Left ventricle myocardium superior (tissue), 1 donor: ENCODE results near the gene AKAP6. TPM values are rescaled to one million over a fixed set of nuclear protein-coding genes. Genes with fewer than 3 reads are reported as not detected.

Experiments used
- ATAC-seq: fragments of 200-7000 bp; cut with Tn5 transposase; one replicate; pipeline ENCODE4 v1.9.1; 2020; ENCODE audit warnings: mild to moderate bottlenecking, moderate library complexity
- DNase-seq: peaks from one replicate; pipeline ENCODE4 v3.0.0-alpha.2; 2020
- intact Hi-C: fragments of 100-400 bp; cut with micrococcal nuclease; formaldehyde crosslinking; loops from one replicate; pipeline ENCODE4 v1.11.0; 2022
- total RNA-seq: library from RNA; stranded (reverse); fragmentation: NEBNext Ultra II Directional; extraction: Animal tissue kit (Norgen Biotek cat#: 25700); gene quantifications from one replicate; pipeline ENCODE4 v1.2.1, GENCODE V29; 2021
- donor health status: DM: no; HTN: yes; CAD: no; lungs with severe emphysema.

The AKAP6 gene
- total RNA-seq, 1 donor from 2014 or later: 172 TPM

DNA sequence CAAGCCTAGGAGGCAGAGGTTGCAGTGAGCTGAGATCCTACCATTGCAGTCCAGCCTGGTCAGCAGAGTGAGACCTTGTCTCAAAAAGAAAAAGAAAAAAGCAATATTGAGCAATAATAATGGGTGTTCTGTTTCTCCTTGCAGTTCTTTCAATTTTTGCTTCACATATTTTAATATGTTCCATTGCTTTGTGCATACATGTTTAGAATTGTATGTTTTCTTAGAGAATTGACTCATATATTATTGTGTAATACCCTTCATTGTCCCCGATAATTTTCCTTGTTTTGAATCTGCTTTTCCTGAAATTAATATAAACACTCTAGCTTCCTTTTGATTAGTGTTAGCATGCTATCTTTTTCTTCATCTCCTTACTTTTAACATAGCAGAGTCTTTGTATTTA is 471.2 kb downstream of the AKAP6 start:
- no peak for DNase-seq
- intact Hi-C loops: no loop called here
- no peak for ATAC-seq

DNA sequence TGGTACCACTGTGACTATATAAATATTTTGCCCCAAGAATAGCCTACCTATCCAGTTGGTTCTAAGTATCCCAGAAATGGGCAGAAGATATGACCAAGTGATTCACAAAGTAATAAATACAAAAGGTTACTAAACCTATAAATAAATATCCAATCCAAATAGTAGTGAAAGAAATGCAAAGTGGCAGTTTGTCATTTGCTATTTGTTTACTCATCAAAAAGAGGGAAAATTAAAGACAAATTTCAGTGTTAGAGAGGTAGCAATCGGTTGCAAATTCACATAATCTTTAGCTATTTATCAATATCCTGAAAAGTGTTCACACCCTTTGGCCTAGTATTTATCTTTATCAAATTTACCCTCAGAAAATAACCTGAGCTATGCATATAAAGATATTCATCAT is 473.2 kb downstream of the AKAP6 start:
- ATAC-seq (no peak), DNase-seq (no peak)
- intact Hi-C loops: no loop called here

DNA sequence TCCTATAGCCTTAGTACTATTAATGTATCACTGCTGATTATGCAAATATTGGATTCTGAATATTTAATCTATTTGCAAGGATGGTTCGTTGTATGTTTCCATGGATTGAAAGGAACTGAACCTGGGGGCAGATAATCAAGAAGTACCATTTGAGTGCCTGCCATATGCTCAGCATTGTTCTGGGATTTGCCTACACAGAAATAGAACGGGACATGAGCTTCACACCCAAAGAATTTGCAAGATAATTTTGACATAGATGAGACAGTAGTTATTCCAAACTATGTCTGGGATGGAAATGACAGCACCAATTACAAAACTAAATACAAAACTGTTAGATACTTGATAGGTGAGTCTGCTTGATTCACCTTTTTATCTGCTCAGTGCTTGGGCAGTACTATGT is 476.9 kb downstream of the AKAP6 start:
- intact Hi-C loops: no loop called here
- DNase-seq (no peak), ATAC-seq (peak; percentile 62)

DNA sequence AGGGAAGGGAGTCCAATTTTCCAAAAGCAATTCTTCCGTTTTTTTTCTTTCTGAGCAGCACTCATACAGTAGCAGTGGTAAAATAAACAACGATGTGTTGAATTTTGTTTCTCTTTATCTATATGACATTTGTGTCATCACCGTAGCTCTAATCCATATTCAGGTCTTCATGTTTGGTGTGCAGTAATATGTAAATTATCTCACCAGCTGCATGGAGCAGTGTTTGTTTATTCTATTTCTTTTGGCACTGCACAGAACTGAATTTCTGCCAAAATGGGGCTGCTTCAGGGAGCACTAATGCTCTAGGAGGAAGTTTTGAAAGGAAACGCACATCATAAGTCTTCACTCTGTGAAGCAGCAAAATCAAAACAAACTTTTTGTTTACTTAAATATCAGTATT is 479.5 kb downstream of the AKAP6 start:
- DNase-seq (no peak), ATAC-seq (peak; percentile 67)
- intact Hi-C loops: no loop called here

- intact Hi-C loops: no loop called here
- ATAC-seq: no peak
- DNase-seq: no peak
Observed at GRCh38 chr14:32809255-32809654, 480.2 kb downstream of the AKAP6 start.

- ATAC-seq (no peak), DNase-seq (no peak)
- intact Hi-C loops: no loop called here
Observed at GRCh38 chr14:32813401-32813800, 484.3 kb downstream of the AKAP6 start.

DNA sequence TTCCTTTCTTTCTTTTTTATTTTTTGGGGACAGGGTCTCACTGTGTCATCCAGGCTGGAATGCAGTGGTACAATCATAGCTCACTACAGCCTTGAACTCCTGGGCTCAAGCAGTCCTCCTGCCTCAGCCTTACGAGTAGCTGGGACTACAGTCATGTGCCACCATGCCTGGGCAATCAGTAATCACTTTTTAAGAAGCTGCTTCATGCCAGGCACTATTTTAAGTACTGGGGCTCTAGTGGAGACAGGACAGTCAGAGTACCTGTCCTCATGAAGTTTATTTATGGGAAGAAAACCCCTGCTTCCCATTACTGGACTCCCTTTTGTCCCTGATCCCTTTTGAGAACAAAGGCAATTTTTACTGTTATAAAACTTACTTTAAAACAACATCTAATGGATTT is 485.6 kb downstream of the AKAP6 start:
- DNase-seq: no peak
- intact Hi-C loops: no loop called here
- ATAC-seq: peak; percentile 54

GRCh38 chr14:32816588-32816987 is 487.5 kb downstream of the AKAP6 start:
- DNase-seq: no peak
- ATAC-seq: no peak
- intact Hi-C loops: no loop called here

DNA sequence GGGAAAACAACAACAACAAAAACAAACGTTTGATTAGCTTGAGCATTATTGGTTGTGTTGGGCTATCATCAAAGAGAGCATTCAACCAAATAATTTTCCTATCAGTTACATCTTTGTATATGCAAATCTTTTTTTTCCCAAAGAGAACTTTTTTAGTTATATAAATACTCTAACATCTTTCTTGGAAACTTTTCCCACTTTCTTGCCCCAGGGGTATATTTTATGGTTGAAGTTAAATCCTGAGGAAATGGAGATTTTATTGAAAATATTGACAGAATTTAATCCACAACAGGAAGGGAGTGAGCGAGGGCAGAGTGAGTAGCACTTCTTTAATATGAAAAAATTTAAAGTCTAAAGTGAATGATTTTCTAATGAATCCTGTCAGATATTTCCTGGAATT is 488.7 kb downstream of the AKAP6 start:
- intact Hi-C loops: no loop called here
- DNase-seq (no peak), ATAC-seq (no peak)

- DNase-seq: no peak
- intact Hi-C loops: no loop called here
- ATAC-seq: no peak
Observed at GRCh38 chr14:32818581-32818980, 489.5 kb downstream of the AKAP6 start.

GRCh38 chr14:32820181-32820580 is 491.1 kb downstream of the AKAP6 start:
- intact Hi-C loops: loop anchor here (10.0 kb wide), 1 partner anchor 245 kb away; no protein-coding TSS in a partner anchor
- peak; percentile 80 for ATAC-seq
- no peak for DNase-seq

DNA sequence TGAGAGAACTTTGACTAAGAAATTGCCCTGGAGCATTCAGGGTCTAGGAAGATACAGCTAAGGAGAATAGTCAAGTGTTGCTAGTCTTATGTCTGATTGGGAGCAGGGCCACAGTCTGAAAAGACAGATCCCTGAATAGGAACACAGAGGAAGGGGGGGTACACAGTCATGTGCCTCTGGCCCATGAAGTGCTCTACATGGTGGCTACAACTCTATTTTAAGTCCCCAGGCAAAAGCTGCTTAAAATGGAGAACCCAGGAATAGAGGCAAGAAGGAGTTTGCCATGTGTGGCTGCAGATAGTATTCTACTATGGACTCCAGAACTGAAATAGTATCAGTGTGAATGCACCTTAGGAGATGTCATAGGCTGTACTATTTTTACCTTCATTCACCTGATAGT is 491.6 kb downstream of the AKAP6 start:
- ATAC-seq (peak; percentile 95), DNase-seq (peak; percentile 38)
- intact Hi-C loops: loop anchor here (10.0 kb wide), 1 partner anchor 246 kb away; no protein-coding TSS in a partner anchor

DNA sequence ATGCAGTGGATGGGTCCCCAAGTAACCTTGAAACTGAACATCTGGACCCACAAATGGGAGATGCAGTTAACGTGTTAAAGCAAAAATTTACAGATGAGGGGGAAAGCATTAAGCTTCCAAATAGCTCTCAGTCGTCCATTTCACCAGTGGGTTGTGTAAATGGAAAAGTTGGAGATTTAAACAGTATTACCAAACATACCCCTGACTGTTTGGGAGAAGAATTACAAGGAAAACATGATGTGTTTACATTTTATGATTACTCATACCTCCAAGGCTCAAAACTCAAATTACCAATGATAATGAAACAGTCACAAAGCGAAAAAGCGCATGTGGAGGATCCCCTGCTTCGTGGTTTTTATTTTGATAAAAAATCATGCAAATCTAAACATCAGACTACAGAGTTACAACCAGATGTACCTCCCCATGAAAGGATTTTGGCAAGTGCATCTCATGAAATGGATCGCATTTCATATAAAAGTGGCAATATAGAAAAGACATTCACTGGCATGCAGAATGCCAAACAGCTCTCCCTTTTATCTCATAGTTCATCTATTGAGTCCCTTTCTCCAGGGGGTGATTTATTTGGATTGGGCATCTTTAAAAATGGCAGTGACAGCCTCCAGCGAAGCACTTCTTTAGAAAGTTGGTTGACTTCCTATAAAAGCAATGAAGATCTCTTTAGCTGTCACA is 493.0 kb downstream of the AKAP6 start:
- no peak for ATAC-seq
- intact Hi-C loops: loop anchor here (10.0 kb wide), 1 partner anchor 247 kb away; no protein-coding TSS in a partner anchor
- no peak for DNase-seq

DNA sequence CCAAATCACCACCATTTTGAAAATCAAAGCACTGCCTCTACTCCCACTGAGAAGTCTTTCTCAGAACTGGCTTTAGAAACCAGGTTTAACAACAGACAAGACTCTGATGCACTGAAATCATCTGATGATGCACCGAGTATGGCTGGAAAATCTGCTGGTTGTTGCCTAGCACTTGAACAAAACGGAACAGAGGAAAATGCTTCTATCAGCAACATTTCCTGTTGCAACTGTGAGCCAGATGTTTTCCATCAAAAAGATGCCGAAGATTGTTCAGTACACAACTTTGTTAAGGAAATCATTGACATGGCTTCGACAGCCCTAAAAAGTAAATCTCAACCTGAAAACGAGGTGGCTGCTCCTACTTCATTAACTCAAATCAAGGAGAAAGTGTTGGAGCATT is 494.6 kb downstream of the AKAP6 start:
- intact Hi-C loops: loop anchor here (10.0 kb wide), 1 partner anchor 249 kb away; no protein-coding TSS in a partner anchor
- ATAC-seq (no peak), DNase-seq (no peak)

DNA sequence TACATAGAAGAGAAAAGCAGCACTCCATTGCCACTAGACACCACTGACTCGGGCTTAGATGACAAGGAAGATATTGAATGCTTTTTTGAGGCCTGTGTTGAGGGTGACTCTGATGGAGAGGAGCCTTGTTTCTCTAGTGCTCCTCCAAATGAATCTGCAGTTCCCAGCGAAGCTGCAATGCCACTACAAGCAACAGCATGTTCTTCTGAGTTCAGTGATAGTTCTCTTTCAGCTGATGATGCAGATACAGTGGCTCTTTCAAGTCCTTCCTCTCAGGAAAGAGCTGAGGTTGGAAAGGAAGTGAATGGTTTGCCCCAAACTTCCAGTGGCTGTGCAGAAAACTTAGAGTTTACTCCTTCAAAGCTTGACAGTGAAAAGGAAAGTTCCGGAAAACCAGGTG is 495.1 kb downstream of the AKAP6 start:
- DNase-seq (no peak), ATAC-seq (no peak)
- intact Hi-C loops: loop anchor here (10.0 kb wide), 1 partner anchor 249 kb away; no protein-coding TSS in a partner anchor

- DNase-seq (no peak), ATAC-seq (no peak)
- intact Hi-C loops: loop anchor here (10.0 kb wide), 1 partner anchor 250 kb away; no protein-coding TSS in a partner anchor
Observed at GRCh38 chr14:32825058-32825457, 496.0 kb downstream of the AKAP6 start.

DNA sequence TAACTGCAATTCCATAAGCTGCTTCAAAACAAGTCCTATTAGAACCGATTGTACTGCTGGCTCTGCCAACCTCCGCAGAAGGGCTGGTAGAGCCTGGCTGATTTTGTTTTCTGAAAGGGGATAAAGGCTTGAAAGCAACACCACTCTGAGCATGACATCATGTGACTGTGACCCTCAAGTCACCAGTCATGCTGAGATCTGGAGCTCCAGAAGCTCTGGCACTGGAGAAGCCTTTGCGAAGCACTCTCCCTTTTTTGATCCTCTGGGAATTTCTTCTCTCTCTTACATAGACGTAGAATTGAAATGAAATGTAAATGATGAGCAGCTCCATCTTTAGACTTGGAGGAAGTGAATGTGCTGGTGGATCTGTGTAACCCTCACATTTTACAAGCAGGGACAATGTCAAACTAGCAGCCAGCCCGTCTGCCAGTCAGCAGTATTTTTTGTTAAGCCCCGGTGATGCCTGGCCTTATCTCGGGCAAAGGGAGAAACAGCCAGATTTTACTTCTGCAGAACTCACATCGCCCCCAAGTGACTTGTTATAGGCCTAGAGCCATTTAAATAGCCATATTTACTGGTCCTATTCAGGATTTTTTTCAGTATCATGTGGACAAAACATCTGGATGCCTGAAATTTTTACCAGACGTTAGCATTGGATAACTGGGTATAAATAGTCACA is 497.4 kb downstream of the AKAP6 start:
- peak; percentile 75 for ATAC-seq
- intact Hi-C loops: loop anchor here (10.0 kb wide), 1 partner anchor 252 kb away; no protein-coding TSS in a partner anchor
- DNase-seq: no peak

DNA sequence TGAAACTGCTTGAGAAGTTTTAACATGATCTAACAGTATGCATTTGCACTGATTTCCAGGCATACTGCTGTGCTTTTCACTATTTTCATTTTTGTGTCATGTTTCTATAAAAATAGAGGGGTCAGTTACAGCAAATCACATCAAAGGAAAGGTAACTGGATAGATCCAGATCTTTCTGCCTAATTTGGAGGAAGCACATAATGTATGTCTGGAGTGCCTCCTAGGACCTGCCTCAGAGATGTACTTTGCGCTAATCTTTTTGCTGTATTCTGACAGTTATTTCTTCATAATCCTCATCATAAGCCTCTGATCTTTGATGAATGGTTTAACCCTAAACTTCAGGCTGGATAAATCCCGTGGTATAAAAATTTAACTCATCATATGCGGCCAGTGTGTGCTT is 498.4 kb downstream of the AKAP6 start:
- intact Hi-C loops: loop anchor here (10.0 kb wide), 1 partner anchor 253 kb away; no protein-coding TSS in a partner anchor
- ATAC-seq: no peak
- DNase-seq: no peak

DNA sequence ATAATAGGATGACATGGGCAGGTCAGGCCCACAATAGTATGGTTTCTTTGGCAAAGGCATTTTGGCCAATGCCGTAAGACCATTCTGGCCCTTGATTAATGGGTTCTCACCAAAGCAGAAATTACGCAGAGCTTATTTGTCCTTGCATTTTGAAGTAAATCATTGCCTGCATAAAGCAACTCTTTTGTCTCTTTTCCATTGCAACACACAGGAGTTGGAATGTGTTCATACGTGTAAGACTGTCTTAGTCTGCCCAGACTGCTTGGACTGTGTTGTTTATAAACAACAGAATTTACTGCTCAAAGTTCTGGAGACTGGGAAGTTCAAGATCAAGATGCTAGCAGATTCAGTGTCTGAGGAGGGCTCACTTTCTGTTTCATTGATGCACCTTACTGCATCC is 506.8 kb downstream of the AKAP6 start:
- no peak for ATAC-seq
- intact Hi-C loops: no loop called here

DNA sequence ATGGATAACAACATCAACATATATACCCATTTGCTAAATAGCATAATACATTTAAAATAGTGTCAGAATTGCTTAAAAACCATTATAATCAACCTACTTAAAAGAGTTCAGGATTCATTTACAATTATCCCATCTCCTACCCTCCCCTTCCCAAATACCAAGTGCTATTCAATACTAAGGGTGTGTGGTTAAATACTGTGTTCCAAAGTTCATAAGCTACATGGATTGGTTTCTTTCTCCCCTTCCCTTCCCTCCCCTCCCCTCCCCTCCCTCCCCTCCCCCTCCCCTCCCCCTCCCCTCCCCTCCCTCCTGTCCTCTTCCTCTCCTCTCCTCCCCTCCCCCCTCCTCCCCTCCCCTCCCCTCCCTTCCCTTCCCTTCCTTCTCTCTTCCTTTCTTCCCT is 512.6 kb downstream of the AKAP6 start:
- ATAC-seq: no peak
- intact Hi-C loops: no loop called here
- no peak for DNase-seq

More for the DNA sequence above, 506.8 kb downstream of the AKAP6 start:
- DNase-seq: no peak
